Thyroid gland (tissue), 4 donors: Measurements from ENCODE around the gene KAT14.

ENCODE experiments used
- POLR2A ChIP-seq, 2 donors: fragments of 450-650 bp; IDR thresholded peaks; one replicate each; pipeline ENCODE4 v1.6.1; 2017; ENCODE audit warnings: antibody characterized with exemption in 2 of 2, mild to moderate bottlenecking in 2 of 2, moderate library complexity in 1 of 2
- TF ChIP-seq, protein P1 (sequence below), 6 experiments: fragments of 200-600 bp in 3 of 6; fragments of 450-650 bp in 3 of 6; sonication (generic) in 3 of 6; IDR thresholded peaks; one replicate each; pipeline ENCODE4 v1.5.1; 2016 to 2019; ENCODE audit warnings: antibody characterized with exemption in 6 of 6, mild to moderate bottlenecking in 2 of 6, inconsistent platforms in 1 of 6, moderate library complexity in 1 of 6

DNA sequence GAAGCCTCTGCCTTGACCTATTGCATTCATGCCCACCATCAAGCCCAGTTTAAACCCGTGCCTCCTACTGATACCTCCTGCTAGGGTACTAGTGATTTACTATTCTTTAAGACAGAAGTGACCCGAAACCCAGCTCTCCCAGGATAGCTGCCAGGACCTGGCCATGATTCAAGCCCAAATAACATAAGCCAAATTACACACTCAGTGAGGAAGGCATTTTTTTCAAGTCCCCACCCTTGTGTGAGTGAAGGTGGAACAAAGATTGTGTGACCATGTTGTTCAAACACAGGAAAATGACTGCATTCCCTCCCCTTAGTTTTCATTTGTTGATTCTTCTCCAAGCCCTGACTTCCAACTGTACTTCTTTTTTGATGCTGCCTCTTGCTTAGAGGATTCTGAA is 3.7 kb upstream of the KAT14 start:
- TF ChIP-seq, protein P1, sequence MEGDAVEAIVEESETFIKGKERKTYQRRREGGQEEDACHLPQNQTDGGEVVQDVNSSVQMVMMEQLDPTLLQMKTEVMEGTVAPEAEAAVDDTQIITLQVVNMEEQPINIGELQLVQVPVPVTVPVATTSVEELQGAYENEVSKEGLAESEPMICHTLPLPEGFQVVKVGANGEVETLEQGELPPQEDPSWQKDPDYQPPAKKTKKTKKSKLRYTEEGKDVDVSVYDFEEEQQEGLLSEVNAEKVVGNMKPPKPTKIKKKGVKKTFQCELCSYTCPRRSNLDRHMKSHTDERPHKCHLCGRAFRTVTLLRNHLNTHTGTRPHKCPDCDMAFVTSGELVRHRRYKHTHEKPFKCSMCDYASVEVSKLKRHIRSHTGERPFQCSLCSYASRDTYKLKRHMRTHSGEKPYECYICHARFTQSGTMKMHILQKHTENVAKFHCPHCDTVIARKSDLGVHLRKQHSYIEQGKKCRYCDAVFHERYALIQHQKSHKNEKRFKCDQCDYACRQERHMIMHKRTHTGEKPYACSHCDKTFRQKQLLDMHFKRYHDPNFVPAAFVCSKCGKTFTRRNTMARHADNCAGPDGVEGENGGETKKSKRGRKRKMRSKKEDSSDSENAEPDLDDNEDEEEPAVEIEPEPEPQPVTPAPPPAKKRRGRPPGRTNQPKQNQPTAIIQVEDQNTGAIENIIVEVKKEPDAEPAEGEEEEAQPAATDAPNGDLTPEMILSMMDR (IDR thresholded peaks at IDR 0.05), result no peak
- TF ChIP-seq POLR2A (IDR thresholded peaks at IDR 0.05), result no peak
